ENCODE measurements around the gene BMPER. TPM values are rescaled to one million over a fixed set of nuclear protein-coding genes. Genes with fewer than 3 reads are reported as not detected.

The BMPER gene
- total RNA-seq, 1 experiment from 2014 or later = not detected

DNA sequence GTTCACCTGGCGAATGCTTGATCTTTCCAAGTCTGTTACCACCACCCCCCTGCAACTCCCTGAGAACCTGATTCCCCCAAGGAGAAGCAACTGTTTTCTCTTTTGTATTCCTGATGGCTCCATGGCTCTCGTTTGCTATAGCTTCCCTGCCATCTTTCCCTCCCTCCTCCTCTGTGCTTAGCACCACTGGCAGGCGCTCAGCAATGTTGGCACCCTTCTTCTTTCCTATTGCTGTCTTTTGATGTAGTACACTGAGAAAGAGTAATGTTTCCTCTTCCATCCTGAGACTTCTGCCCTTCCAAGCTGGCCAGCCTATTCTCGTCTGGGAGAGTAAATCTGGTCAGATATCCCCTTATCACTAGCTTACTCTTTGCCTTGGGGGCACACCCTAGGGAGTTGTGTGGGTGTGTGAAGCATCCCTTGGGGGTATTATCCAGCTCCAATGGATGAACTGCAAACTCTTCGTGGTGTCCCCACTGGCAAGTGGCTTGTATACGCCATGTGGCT lies 74.0 kb downstream of the BMPER start:
- Histone ChIP-seq H3K9me3 (ENCODE audit: low read length) (no peaks in the 10 kb centered on the region), H3K27ac (ENCODE audit: low read length) (no peak overlapping the region), H4K20me1 (ENCODE audit: insufficient read depth, low read depth, low read length) (no peaks in the 10 kb centered on the region), H2AFZ (ENCODE audit: low read length) (no peak overlapping the region), H3K9me2 (replicated peaks; ENCODE audit: insufficient read depth, low read length) (no peaks in the 10 kb centered on the region), H3K4me1 (ENCODE audit: low read length) (no peaks in the 10 kb centered on the region), H3K36me3 (ENCODE audit: insufficient read depth, low read length) (no peaks in the 10 kb centered on the region), H3K9ac (ENCODE audit: low read length) (no peak overlapping the region), H3K79me2 (ENCODE audit: low read length) (no peaks in the 10 kb centered on the region), H3K4me2 (ENCODE audit: low read depth, low read length, poor library complexity, severe bottlenecking) (no peak overlapping the region), H3K27me3 (ENCODE audit: low read length) (no peaks in the 10 kb centered on the region), H3K4me3 (ENCODE audit: low read length) (no peak overlapping the region)
- no peak for DNase-seq

DNA sequence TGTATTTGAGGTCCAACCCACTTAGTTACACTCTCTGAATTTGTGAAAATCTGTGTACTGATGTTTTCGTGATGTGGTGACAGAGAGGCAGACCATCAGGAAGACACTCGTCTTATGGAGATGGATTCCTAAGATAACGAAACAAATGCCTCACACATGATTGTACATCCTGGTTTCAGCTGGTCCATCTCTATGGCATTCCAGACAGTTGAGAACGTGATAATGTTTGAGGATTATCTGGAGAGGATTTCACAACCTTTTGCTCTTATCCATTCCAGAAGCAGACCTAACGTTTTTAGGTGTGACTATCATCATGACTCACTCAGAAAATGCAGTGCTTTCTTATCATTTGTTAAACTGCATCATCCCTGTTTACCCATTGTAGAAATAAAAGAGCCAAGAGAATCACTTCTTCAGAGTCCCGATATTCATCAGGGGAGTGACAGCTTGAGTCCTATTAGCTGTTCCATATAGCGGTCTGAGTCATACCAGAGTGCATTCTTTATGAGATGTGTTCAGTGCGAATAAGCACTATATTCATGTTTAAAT lies 74.5 kb downstream of the BMPER start:
- H3K27ac ChIP-seq (ENCODE audit: low read length) = no peak overlapping the region
- no peaks in the 10 kb centered on the region for H3K4me1 ChIP-seq (ENCODE audit: low read length)
- no peak overlapping the region for H3K4me3 ChIP-seq (ENCODE audit: low read length)
- H3K9ac ChIP-seq (ENCODE audit: low read length) = no peak overlapping the region
- DNase-seq = no peak
- no peaks in the 10 kb centered on the region for H3K79me2 ChIP-seq (ENCODE audit: low read length)
- no peaks in the 10 kb centered on the region for H3K9me2 ChIP-seq (replicated peaks; ENCODE audit: insufficient read depth, low read length)
- no peaks in the 10 kb centered on the region for H3K9me3 ChIP-seq (ENCODE audit: low read length)
- H3K4me2 ChIP-seq (ENCODE audit: low read depth, low read length, poor library complexity, severe bottlenecking) = no peak overlapping the region
- H3K27me3 ChIP-seq (ENCODE audit: low read length) = no peaks in the 10 kb centered on the region
- H3K36me3 ChIP-seq (ENCODE audit: insufficient read depth, low read length) = no peaks in the 10 kb centered on the region
- H2AFZ ChIP-seq (ENCODE audit: low read length) = no peak overlapping the region
- H4K20me1 ChIP-seq (ENCODE audit: insufficient read depth, low read depth, low read length) = no peaks in the 10 kb centered on the region

DNA sequence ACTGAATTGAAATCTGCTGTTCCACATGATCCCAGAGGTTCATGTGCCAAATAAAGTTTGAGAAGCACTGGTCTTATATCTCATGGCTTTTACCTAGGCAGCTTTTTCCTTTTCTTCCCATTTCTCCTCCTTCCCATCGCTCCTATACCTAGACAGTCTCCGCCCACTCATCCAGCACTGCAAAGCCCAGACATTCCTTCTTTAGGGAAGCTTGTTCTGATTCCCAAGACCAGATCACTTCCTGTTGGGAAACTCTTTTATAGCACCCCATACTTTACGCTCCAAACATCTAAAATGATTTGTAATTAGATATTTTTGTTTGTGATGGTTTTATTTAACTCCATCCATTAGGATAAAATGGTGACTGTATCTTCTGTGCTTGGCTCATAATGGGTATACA lies 75.9 kb downstream of the BMPER start:
- Histone ChIP-seq H3K36me3 (ENCODE audit: insufficient read depth, low read length) (no peaks in the 10 kb centered on the region), H3K9ac (ENCODE audit: low read length) (no peak overlapping the region)

DNA sequence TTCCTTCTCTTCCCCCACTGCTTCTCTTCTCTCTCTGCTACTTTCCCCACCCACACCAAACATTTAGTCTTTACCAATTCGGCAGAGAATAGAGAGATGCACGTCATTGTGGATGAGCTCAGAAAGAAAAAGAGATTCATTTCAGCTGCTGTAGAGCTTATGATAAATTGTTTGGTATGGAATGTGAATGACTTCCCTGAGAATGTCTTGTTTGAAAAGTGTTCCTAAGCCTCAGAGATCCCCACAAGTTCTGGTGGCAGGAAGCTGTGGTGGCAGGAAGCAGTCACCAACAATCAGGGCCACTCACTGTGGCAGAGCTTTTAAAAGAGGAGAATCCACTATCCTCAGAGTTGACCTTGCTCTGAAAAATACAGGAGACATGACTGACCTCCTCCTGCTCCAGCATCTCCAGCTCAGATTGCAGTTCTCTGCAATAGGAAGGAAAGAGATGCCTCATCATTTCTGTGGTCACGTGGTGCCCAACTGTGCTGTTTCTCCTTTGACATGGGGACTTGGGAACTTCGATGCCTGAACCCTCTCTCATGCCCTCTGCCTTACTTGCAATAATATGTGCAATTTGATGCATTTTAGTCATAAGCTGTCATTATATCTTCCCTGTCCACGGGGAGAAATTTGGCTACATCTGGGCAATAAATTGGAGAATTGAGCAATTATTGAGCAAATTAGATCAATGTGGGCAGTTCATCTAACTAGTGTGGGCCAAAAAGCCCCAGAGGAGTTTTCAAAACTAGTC lies 76.5 kb downstream of the BMPER start:
- no peaks in the 10 kb centered on the region for H3K9me3 ChIP-seq (ENCODE audit: low read length)
- H2AFZ ChIP-seq (ENCODE audit: low read length) = no peak overlapping the region
- no peak overlapping the region for H3K4me3 ChIP-seq (ENCODE audit: low read length)
- no peaks in the 10 kb centered on the region for H3K9me2 ChIP-seq (replicated peaks; ENCODE audit: insufficient read depth, low read length)
- DNase-seq = no peak
- no peak overlapping the region for H3K27ac ChIP-seq (ENCODE audit: low read length)
- no peaks in the 10 kb centered on the region for H3K27me3 ChIP-seq (ENCODE audit: low read length)
- no peaks in the 10 kb centered on the region for H3K36me3 ChIP-seq (ENCODE audit: insufficient read depth, low read length)
- H4K20me1 ChIP-seq (ENCODE audit: insufficient read depth, low read depth, low read length) = no peaks in the 10 kb centered on the region
- no peak overlapping the region for H3K9ac ChIP-seq (ENCODE audit: low read length)
- H3K4me1 ChIP-seq (ENCODE audit: low read length) = no peaks in the 10 kb centered on the region
- no peaks in the 10 kb centered on the region for H3K79me2 ChIP-seq (ENCODE audit: low read length)
- no peak overlapping the region for H3K4me2 ChIP-seq (ENCODE audit: low read depth, low read length, poor library complexity, severe bottlenecking)

More for the DNA sequence above, 75.9 kb downstream of the BMPER start:
- no peaks in the 10 kb centered on the region for H3K9me2 ChIP-seq (replicated peaks; ENCODE audit: insufficient read depth, low read length)
- no peak for DNase-seq
- no peak overlapping the region for H3K4me2 ChIP-seq (ENCODE audit: low read depth, low read length, poor library complexity, severe bottlenecking)
- H3K27ac ChIP-seq (ENCODE audit: low read length) = no peak overlapping the region
- H4K20me1 ChIP-seq (ENCODE audit: insufficient read depth, low read depth, low read length) = no peaks in the 10 kb centered on the region
- no peak overlapping the region for H2AFZ ChIP-seq (ENCODE audit: low read length)
- H3K4me3 ChIP-seq (ENCODE audit: low read length) = no peak overlapping the region
- H3K79me2 ChIP-seq (ENCODE audit: low read length) = no peaks in the 10 kb centered on the region
- H3K9me3 ChIP-seq (ENCODE audit: low read length) = no peaks in the 10 kb centered on the region
- no peaks in the 10 kb centered on the region for H3K27me3 ChIP-seq (ENCODE audit: low read length)
- H3K4me1 ChIP-seq (ENCODE audit: low read length) = no peaks in the 10 kb centered on the region

DNA sequence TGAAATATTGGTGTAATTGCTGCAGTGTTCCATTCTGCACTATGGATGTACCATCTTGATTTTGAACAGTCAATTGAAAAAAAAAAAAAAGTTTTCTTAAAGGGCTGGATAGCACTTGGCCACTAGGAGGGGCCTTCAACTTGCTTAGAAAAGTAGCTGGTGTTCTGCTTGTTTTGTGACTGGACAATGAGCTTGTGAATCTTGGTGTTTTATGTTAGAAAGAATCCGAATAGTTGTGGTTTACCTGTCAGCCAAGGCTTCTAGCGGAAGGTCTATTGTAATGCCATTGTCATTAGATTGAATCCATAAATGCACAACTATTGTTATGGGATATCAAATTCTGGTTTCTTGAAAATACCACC lies 77.1 kb downstream of the BMPER start:
- H3K4me3 ChIP-seq (ENCODE audit: low read length) = no peak overlapping the region
- H3K4me2 ChIP-seq (ENCODE audit: low read depth, low read length, poor library complexity, severe bottlenecking) = no peak overlapping the region
- no peaks in the 10 kb centered on the region for H3K9me3 ChIP-seq (ENCODE audit: low read length)
- peak; percentile 64 for DNase-seq
- H3K9ac ChIP-seq (ENCODE audit: low read length) = no peak overlapping the region
- no peak overlapping the region for H3K27ac ChIP-seq (ENCODE audit: low read length)
- no peaks in the 10 kb centered on the region for H3K79me2 ChIP-seq (ENCODE audit: low read length)
- H3K9me2 ChIP-seq (replicated peaks; ENCODE audit: insufficient read depth, low read length) = no peaks in the 10 kb centered on the region
- no peaks in the 10 kb centered on the region for H3K4me1 ChIP-seq (ENCODE audit: low read length)
- H2AFZ ChIP-seq (ENCODE audit: low read length) = no peak overlapping the region
- H3K27me3 ChIP-seq (ENCODE audit: low read length) = no peaks in the 10 kb centered on the region
- H4K20me1 ChIP-seq (ENCODE audit: insufficient read depth, low read depth, low read length) = no peaks in the 10 kb centered on the region
- H3K36me3 ChIP-seq (ENCODE audit: insufficient read depth, low read length) = no peaks in the 10 kb centered on the region

DNA sequence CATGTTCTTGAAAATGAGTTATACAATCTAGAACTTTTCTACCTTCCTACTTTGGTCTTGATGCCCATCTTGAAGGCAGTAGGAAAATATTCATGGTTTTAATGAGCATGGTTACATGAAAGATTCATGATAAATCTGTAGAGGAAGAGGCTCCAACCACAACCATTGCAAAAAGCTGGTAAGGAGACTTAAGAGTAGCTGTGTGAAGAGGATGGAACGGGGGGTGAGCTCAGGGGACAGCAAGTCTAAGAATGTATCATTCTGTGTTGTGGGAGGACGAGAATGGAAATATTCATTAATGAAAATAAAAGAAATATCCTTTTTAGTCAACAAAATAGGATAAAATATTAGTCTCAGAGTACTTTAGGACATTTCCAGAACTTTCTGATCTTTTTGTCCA lies 81.1 kb downstream of the BMPER start:
- Histone ChIP-seq H3K4me2 (ENCODE audit: low read depth, low read length, poor library complexity, severe bottlenecking) (no peak overlapping the region), H3K9ac (ENCODE audit: low read length) (no peak overlapping the region)

DNA sequence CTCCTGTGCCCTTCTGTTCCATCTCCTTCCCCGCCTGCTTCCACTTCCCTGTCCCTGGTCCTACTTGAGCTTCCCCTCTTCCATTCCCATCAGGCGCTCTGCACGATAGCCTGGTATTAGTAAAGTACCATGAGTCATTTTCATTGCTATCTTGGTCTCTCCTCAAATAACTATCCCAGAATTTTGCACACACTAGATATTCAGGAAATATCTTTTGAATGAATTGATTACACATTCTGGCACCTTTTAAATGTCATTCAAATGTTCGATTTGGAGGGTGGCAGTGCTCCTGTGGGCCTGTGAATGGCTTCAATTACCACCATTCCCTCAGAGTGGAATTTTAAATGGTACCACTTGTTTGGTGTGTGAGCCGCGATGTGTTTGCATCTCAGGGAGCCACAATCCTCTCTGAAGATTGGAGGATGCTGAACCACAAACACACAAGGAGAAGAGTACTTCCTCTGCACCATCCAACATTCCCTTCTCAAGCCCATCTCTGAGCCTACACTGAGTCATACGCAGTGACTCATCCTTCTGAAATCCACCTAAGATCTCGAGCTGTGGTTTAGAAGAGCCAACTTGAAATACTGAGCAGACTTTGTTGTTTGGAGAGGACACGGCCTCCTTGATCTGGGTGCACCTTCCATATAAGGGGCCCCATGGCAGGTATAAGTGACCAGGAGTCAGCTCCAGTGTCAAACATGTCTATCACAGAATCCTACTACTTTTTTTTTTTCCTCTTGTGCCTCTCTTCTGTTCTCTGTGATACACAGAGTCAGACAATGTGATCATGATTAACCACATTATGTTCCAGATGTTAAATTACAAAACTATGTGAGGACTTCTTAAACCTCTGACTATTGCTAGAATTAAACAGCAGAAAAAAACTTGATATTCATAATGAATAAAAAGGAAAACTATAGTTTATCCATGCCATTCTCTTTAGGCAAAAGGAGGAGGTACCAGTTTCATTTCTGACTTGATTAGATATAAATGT lies 81.9 kb downstream of the BMPER start:
- Histone ChIP-seq H3K9ac (ENCODE audit: low read length) (no peak overlapping the region), H2AFZ (ENCODE audit: low read length) (no peak overlapping the region), H3K4me2 (ENCODE audit: low read depth, low read length, poor library complexity, severe bottlenecking) (no peak overlapping the region)

More for the DNA sequence above, 81.1 kb downstream of the BMPER start:
- DNase-seq = no peak
- H3K36me3 ChIP-seq (ENCODE audit: insufficient read depth, low read length) = no peaks in the 10 kb centered on the region
- no peaks in the 10 kb centered on the region for H4K20me1 ChIP-seq (ENCODE audit: insufficient read depth, low read depth, low read length)
- H3K27ac ChIP-seq (ENCODE audit: low read length) = no peak overlapping the region
- no peaks in the 10 kb centered on the region for H3K9me3 ChIP-seq (ENCODE audit: low read length)
- no peaks in the 10 kb centered on the region for H3K27me3 ChIP-seq (ENCODE audit: low read length)
- H3K79me2 ChIP-seq (ENCODE audit: low read length) = no peaks in the 10 kb centered on the region
- no peaks in the 10 kb centered on the region for H3K9me2 ChIP-seq (replicated peaks; ENCODE audit: insufficient read depth, low read length)
- H2AFZ ChIP-seq (ENCODE audit: low read length) = no peak overlapping the region
- H3K4me3 ChIP-seq (ENCODE audit: low read length) = no peak overlapping the region
- no peaks in the 10 kb centered on the region for H3K4me1 ChIP-seq (ENCODE audit: low read length)

DNA sequence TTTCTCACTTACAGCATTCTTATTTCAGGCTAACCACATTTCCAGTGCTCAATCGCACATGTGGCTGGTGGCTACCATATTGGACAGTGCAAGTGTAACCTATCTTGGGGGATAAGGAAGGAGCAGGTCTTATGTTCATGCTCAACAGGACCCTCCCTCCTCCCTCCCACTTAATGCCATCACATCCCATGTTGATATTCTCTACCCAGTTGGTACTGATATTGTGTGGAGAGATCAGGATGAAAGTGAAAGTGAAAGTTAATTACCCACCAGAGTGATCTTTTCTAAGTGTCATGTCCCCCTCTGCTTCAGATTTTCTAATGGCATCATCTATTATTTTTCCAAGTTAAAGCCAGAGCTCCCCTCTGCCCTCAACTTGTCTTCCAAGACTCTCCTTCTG lies 91.6 kb downstream of the BMPER start:
- H3K27me3 ChIP-seq (ENCODE audit: low read length) = no peaks in the 10 kb centered on the region
- DNase-seq = no peak
- H2AFZ ChIP-seq (ENCODE audit: low read length) = no peak overlapping the region
- no peak overlapping the region for H3K27ac ChIP-seq (ENCODE audit: low read length)
- H3K9me3 ChIP-seq (ENCODE audit: low read length) = no peaks in the 10 kb centered on the region
- H3K4me3 ChIP-seq (ENCODE audit: low read length) = no peak overlapping the region
- no peaks in the 10 kb centered on the region for H3K9me2 ChIP-seq (replicated peaks; ENCODE audit: insufficient read depth, low read length)
- no peak overlapping the region for H3K4me2 ChIP-seq (ENCODE audit: low read depth, low read length, poor library complexity, severe bottlenecking)
- H3K79me2 ChIP-seq (ENCODE audit: low read length) = no peaks in the 10 kb centered on the region
- H3K4me1 ChIP-seq (ENCODE audit: low read length) = no peaks in the 10 kb centered on the region
- no peak overlapping the region for H3K9ac ChIP-seq (ENCODE audit: low read length)
- no peaks in the 10 kb centered on the region for H4K20me1 ChIP-seq (ENCODE audit: insufficient read depth, low read depth, low read length)
- no peaks in the 10 kb centered on the region for H3K36me3 ChIP-seq (ENCODE audit: insufficient read depth, low read length)

More for the DNA sequence above, 81.9 kb downstream of the BMPER start:
- Histone ChIP-seq H3K27me3 (ENCODE audit: low read length) (no peaks in the 10 kb centered on the region), H3K36me3 (ENCODE audit: insufficient read depth, low read length) (no peaks in the 10 kb centered on the region), H3K4me3 (ENCODE audit: low read length) (no peak overlapping the region), H3K4me1 (ENCODE audit: low read length) (no peaks in the 10 kb centered on the region), H3K27ac (ENCODE audit: low read length) (no peak overlapping the region), H3K9me3 (ENCODE audit: low read length) (no peaks in the 10 kb centered on the region), H4K20me1 (ENCODE audit: insufficient read depth, low read depth, low read length) (no peaks in the 10 kb centered on the region), H3K79me2 (ENCODE audit: low read length) (no peaks in the 10 kb centered on the region), H3K9me2 (replicated peaks; ENCODE audit: insufficient read depth, low read length) (no peaks in the 10 kb centered on the region)
- DNase-seq = no peak
